T1000 (cell line): ENCODE measurements around the gene E2F3.
A peak's percentile ranks its signal among the peaks of the same experiment; 100 is the strongest.
"Not testable (repeated sequence)": the region's sequence is repeated elsewhere in the genome, so short reads cannot be mapped to it uniquely, and the experiment has no call there.

Source experiments
- DNase-seq: peaks from one replicate; lab custom pipeline; 2025; ENCODE audit warnings: mixed read lengths; lab: John Stamatoyannopoulos, UW

E2F3 gene

DNA sequence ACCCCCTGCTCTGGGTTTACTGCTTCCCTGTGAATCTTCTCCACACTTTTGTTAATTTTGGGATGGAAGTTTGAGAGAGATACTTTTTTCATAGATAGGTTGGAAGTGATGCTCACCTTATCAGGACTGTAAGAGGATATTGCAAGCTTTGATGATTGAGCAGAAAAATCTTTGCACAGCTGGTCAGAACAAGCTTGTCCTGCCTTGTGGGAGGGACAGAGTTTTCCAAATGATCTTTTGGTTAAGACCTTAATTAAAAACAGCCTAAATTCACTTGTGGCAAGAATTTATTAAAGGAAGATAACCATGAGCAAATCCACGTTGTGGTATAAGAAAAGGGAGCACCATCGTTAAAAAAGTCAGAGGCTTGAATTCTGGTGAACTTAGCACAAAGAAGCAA lies 32.2 kb downstream of the E2F3 start:
- no peak for DNase-seq

DNA sequence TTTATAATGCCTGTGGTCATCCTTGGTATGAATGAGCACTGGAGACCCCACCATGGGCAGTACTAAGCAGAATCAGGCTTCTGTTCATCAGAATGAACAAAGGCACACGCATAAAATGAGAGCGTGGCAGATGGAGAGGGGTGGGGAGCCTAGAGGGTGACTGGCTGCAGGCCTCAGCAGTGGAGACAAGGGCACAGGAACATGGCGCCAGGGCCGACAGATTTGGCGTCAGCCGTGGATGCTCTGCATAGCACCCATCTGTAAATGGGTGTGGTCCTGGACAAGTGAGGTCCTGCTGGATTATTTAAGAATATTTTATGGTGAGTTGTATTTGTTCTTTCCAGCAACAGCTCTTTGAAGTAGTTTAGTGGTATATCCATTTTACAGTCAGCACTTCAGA lies 33.1 kb downstream of the E2F3 start:
- no peak for DNase-seq

DNA sequence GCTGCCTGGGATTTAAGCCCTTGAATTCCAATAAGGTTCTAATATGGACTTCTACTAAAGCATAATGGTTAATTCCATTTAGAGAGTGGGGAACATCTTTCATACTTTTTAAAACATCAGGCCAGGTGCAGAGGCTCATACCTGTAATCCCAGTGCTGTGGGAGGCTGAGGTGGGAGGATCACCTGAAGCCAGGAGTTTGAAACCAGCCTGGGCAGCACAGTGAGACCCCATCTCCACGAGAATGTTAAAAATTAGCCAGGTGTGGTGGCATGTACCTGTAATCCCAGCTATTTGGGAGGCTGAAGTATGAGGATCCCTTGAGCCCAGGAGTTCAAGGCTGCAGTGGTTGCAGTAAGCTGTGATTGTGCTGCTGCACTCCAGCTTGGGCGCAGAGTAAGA lies 35.0 kb downstream of the E2F3 start:
- no peak for DNase-seq

DNA sequence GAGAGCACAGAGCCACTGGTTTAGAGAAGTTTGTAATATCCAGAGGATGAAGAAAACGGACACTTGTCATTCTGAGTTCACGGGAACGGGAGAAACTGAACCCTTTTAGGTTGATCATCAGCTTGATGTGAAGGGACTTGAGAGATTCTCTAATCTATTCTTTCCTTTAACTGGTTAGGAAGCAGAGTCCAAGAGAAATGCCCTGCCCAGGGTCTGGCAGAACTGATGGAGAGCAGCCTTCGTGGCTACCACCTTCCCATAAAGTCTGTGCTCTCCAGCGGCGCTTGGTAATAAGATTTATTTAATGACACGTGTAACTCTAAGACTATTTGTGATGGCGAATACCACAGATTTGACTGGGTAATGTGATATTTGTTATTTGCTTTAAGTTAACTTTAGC lies 36.0 kb downstream of the E2F3 start:
- no peak for DNase-seq

DNA sequence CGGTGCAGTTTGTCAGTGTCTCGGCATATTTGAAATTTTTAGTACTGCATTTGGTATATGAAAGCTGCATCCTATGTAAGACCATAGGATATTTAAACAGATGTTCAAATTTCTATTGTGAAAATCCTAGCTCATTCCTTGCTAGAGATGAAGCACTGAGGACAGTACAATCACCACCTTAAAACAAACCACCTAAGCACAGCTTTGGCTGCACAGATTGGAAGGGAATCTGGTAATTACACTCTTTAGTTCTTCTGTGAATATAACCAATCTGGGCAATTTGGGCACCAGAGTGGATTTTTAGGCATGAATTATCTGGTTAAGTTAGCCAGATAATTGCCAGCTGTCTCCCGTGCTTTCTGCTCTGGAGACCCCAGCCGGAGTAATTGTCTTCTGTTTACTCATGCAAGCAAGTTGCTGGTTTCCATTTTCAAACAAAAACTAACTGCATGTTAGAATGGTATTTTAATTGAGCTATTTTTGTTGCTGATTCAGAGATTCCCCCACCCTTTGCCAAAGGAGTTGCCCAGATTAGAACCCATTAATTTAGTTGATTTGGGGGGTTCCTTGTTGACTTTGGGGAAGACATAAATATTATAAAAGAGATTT lies 36.9 kb downstream of the E2F3 start:
- no peak for DNase-seq

DNA sequence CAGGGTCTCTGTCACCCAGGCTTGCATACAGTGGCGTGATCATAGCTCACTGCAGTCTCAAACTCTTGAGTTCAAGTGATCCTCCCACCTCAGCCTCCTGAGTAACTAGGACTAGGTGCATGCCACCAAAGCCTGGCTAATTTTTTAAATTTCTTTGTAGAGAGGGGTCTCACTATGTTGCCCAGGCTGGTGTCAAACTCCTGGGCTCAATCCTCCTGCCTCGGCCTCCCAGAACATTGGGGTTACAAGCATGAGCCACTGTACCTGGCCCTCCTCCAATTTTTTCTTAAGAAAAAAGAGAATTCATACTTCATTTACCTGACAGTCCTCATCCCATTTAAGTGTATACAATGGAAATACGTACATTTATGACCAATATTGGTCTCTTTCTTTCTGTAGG lies 37.9 kb downstream of the E2F3 start:
- no peak for DNase-seq

DNA sequence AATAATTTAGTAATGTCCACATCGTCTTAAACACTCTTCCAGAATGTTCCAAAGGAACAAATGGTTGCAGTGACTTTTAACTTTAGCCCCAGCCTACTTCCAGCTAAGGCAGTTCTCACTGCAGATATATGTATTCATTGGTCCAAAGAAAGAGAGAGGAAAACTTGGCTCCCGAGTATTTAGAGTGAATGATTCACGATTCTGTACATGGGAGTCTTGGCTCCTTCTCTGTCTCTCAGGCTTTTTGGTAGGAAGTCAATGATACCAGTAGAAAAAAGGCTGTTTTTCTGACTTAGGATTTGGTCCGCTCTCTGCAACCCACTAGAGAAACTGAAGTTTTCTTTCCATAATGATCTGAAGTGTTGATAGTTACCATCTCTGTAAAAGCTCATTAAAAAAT lies 38.6 kb downstream of the E2F3 start:
- DNase-seq, result no peak

DNA sequence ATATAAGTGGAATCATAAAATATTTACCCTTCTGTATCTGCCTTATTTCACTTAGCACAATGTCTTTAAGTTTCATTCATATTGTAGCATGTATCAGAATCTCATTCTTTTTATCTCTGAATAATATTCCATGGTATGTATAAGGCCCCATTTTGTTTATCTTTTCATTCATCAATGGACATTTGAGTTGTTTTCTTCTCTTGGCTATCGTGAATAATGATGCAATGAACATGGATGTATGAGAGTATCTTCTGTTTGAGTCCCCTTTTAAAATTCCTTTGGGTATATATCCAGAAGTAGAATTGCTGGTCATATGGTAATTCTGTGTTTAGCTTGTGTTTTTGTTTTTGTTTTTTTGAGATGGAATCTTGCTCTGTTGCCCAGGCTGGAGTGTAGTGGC lies 39.6 kb downstream of the E2F3 start:
- DNase-seq, result no peak

DNA sequence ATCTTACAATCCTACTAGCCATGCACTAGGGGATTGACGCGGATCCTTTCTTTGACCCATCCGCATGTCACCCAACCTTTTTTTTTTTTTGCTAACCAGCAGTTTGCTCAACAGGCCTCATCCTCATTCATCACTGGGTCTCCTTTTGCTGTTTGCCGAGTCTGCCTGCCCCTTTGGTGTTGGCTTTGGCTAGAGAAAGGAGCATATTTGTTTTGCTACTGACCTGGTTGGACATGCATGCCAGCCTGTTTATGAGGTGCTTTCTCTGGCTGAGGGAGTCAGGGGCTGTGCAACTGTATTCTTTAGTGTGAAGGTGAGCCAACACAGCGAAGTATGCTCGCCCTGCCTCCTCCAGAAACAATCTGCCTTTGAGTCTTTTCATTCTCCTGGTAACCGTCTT lies 40.2 kb downstream of the E2F3 start:
- DNase-seq, result no peak

DNA sequence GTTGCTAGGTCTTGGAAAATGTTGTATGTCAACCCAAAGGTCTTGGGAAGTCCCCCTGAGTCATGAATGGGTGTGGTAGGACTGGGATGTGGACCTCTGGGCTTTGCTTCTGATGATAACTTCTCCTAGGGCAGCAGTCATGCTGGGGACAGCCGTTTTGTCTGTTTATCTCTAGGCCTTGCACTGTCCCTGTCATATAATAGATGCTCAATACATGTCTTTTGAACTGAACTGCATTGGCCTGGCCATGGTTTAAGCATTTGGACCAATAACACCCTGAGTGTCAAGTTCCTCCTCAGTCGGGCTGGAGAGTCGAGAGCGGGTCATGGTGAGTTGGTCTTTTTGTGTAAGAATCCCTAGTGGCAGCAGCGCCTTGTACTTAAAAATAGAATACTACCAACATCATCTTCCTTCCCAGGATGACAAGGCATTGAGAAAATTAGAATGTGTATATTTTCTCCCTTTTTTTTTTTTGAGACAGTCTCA lies 43.1 kb downstream of the E2F3 start:
- DNase-seq, result no peak

DNA sequence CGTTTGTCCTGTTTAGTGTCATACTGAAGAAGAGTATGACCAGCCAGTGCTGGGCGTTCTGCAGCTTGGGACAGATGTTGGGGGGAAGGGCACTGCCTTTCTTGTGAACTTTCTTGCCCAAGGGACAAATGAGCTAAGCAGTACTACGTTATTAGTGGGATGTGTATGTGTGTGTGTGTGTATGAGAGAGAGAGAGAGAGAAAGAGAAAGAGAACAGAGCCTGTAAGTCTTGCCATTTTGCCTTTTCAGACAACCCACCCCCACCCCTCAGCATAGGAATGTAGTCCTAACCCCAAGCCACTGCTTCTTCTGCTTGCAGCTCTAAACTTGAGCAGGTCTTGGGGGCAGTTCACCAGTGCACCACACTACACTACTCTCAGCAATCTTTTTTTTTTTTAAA lies 45.5 kb downstream of the E2F3 start:
- no peak for DNase-seq

DNA sequence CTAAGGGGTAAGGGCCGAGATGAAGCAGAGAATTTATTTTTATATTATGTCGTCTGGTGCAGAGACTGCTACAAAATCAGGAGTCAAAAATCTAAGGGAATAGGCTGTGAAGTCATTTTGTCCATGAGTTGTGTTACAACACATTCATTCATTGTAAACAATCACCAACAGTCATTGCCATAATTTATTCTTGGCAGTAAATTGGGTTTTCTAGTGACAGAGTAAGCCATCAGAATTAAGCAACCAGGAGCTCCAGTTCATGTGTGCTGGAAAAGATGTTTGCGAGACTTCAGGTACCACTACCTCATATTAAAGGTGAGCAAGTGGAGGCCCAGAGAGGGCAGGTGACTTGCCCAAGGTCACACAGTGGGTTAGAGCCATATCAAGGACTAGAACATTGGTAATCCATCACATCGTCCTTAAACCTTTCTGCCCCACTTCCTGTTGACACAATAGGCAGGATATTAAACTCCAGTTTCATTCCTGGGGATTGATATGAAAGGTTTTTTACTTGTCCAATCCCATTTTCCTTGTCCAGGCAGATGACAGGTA lies 46.0 kb downstream of the E2F3 start:
- DNase-seq, result no peak

DNA sequence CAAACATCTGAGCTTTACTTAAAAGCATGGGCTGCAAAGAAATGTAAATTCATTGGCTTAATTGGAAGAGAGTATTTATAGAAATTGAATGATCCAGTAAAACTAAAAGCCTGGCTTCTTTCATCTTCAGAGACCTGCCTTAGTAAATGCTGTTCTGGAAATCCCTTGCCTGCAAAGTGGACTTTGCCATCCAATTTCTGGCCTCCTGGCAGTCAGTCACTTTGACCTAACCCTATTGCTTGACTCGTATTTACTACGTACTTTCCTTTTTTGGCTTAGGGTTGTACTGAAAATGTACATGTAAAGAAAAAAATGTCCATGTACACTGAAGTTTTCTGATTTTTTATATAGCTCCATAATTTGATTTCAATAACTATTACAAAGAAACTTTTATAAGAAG lies 47.1 kb downstream of the E2F3 start:
- no peak for DNase-seq

DNA sequence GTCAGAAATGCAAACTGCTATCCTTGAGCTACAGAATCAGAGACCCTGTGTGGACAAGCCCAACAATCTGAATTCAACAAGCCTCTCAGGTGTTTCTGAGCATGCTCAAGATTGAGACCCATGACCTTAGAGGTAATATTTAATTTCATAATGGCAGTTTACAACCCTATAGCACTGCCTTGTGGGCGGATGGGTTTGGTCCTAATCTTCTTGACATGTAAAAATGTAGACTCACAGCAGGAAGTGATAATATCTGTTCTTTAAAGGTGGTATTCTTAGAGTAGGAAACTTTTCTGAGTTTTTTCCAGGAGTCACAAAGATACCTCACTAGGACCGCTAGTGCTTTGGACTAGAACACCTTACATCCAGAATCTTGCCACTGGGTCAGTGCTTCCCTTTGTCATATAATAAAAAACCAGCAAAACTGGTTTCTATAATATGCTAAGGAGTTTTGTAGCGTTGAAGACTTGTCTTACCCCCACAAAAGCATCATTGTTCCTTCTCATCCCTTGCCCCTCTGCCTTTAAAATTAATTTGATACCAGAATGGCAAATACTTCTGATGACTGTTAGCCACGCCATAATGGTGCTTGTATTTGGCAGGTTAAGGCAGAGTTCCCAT lies 52.6 kb downstream of the E2F3 start:
- no peak for DNase-seq

DNA sequence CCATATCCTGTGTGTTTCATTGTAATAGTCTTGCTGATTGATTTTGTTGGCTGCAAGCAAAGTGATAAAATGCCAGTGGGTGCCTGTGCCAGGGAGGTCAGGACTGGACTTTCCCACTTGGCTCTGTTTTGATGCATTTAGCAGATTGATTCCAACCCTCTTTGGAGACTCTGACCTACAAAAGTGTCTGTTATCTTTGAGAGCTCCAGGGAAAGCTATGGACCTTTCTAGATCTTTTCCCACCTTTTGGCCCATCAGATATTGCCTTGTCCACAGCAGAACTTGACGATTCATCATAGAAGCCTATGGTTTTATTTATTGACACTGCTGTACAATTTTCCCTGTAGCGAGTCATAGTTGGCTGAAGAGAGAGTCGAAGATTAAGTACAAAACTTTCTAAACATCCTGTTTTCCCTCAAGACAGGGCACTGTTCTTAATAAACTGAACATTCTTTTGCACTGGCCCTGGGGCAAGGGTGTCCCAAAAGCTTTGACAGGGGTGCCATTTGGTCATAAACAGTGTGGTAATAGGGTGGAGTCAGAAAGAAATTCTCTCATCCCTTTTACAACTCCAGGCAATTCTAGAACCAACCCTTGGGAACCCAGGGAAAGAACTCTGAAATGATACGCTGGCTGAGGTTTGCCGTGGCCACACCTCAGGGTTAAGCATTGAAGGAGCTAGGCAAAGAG lies 53.7 kb downstream of the E2F3 start:
- peak; percentile 24 for DNase-seq

DNA sequence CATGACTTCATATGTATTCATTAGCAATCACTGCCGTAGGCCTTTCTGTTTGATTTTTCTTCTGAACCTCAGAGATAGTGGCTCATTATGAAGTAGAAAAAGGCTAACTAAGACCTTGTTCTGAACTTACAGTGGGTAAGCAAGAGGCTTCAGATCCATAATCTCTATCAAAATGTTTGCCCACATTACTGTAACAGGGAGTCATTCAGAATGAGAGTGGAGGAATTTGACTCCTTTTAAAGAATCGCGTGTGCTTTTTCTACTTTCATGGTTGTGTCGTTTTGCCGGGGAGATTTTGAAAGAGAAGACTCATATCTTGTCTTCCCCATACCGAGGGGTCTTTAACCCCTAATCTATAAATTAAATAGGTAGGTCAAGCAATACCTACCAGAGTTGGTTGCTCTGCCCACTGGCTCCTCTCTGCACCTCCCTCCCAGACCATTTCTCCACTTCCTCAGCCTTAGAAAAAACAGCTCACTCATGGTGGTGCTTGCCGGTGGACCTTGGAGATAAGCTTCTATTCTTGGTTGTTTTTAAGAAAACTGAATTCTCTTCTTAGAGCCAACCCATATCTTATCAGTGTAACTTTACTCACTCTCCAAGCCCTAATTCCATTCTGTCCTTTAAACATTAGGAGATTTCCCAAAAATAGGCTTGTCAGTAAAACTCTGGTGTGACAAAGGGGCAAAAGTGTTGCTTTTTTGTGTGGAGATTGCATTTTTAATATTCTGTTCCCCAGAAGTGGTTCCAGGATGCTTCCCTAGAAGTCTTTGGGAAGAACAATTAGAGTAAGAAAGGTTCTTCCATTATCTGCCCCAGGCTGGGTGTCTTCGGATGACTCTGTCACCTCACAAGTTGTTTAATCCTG lies 56.6 kb downstream of the E2F3 start:
- DNase-seq, result no peak

DNA sequence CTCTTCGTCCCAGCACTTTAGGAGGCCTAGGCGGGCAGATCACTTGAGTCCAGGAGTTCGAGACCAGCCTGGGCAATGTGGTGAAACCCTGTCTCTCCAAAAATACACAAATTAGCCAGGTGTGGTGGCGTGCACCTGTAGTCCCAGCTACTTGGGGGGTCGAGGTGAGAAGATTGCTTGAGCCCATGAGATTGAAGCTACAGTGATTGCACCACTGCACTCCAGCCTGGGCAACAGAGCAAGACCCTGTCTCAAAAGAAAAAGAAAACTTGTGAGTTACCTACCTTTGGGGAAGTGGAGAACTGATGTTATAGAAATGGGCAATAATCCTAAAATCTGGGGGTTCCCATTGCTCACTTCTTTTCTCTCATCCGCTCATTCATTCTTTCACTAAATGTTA lies 58.0 kb downstream of the E2F3 start:
- DNase-seq, result no peak

DNA sequence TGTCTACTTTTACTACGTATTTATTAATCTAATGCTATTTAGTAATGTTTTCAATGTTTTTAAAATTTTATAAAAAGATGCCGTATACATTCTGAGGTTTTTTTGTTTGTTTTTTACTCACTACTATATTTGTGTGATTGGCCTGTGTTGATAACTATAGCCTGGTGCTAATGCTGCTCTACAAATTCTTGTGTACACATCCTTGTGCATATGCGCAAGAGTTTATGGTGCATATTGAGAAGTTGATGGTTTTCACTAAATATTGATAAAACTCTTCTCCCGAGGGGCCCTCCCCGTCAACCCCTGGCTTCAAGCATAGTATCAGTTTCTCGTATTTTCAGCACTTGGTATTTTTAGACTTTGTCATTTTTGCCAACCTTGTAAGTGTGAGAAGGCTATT lies 59.9 kb downstream of the E2F3 start:
- DNase-seq, result no peak

DNA sequence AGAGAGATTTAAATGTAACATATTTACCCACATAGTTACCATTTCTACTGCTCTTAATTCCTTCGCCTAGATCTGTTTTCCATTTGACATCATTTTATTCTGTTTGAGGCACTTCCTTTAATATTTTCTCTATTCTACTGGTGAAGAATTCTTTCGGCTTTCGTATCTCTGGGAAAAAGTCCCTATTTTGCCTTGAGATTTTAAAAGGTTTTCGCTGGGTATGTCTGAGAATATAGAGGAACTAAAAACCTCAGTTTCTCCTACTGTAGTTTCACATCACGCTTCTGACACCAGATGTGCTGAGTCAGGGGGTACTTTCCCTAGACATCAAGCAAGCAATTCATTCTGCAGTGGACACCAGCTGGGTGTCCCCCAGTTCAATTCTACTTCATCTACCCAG lies 61.7 kb downstream of the E2F3 start:
- no peak for DNase-seq

DNA sequence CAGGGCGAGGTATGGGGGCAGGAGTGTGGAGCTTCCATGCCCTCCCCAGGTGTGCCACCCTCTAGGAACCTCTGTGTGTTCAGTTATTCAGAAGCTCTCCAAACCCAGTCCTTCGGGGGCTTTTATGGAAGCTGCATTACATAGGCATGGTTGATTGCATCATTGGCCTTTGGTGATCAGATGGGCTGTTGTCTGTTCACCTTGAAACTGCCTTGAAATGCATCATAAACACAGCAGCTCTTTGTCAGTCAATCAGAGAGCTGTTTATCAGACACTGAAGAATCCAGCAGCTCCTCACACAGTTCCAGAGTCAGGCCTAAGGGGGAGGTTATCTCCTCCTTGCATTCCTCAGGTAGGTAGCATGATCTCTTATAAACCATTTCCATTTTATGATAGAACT lies 62.4 kb downstream of the E2F3 start:
- no peak for DNase-seq

DNA sequence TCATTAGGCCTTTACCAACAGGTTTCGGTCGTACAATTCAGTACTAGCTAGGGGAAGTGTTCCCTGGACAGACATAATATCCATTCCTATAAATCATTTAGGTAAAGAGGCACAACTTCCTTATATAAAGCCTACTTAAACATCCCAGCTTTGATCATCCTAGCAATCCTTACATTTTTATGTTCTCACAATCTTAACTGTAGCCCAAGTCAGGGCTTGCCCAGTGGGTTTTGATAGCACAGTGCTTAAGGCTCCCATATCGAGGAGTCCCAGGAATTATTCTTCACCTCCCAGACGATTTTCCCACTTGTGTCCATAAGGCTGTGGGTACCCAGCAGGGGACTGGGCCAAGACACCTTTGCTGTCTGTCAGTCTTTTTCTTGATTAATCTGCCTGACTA lies 63.2 kb downstream of the E2F3 start:
- no peak for DNase-seq

DNA sequence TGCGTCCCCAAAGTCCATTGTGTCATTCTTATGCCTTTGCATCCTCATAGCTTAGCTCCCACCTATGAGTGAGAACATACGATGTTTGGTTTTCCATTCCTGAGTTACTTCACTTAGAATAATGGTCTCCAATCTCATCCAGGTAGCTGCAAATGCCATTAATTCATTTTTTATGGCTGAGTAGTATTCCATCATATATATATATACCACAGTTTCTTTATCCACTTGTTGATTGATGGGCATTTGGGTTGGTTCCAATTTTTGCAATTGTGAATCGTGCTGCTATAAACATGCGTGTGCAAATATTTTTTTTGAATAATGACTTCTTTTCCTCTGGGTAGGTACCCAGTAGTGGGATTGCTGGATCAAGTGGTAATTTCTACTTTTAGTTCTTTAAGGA lies 63.9 kb downstream of the E2F3 start:
- not testable (repeated sequence) for DNase-seq
